GM12872 (cell line): ENCODE data around the gene EML3.

Experiments used
- CTCF ChIP-seq: IDR thresholded peaks from 3 replicates; pipeline ENCODE4 v1.5.1; 2011; ENCODE audit warnings: low read depth, mild to moderate bottlenecking, low read length, moderate library complexity; ENCODE audit not compliant: insufficient read depth

The EML3 gene

GRCh38 chr11:62555464-62556107 is 57.0 kb downstream of the EML3 start:
- no peak for TF ChIP-seq CTCF

GRCh38 chr11:62554387-62555167 is 58.0 kb downstream of the EML3 start:
- TF ChIP-seq CTCF: no peak

- TF ChIP-seq CTCF: no peak
These were observed 58.7 kb downstream of the EML3 start for GRCh38 chr11:62553839-62554361.

- TF ChIP-seq CTCF: no peak
These were observed 59.3 kb downstream of the EML3 start for GRCh38 chr11:62553080-62553838.

- no peak for TF ChIP-seq CTCF
These were observed 60.0 kb downstream of the EML3 start for GRCh38 chr11:62552485-62553079.
